ENCODE results near the gene ATP8A1. TPM values are rescaled to one million over a fixed set of nuclear protein-coding genes. Genes with fewer than 3 reads are reported as not detected.

Gene ATP8A1
- total RNA-seq, 1 donor from 2014 or later, result 5.1 TPM

GRCh38 chr4:42364266-42365053 lies 292.4 kb downstream of the ATP8A1 start:
- no peak for DNase-seq (ENCODE audit: low spot score)

GRCh38 chr4:42363614-42364013 lies 293.3 kb downstream of the ATP8A1 start:
- no peak for DNase-seq (ENCODE audit: low spot score)

DNA sequence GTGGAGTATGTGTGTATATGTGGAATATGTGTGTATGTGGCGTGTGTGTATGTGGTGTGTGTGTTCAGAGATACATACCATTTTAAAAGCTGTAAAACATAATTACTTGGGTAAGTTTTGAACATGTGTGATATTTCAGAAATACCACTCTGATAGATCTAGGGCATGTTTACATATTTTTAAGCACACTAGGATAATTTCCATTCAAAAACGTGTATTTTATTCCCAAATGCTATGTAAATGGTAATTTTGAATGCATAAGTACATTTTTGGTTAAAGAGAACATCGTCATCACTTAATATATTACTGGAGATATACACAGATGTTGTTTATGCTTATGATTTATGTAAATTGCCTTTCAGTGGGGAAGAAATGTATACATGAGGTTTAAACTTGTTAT lies 294.3 kb downstream of the ATP8A1 start:
- DNase-seq (ENCODE audit: low spot score), result no peak

GRCh38 chr4:42361456-42361855 lies 295.4 kb downstream of the ATP8A1 start:
- DNase-seq (ENCODE audit: low spot score), result no peak

- DNase-seq (ENCODE audit: low spot score), result no peak
Measured at GRCh38 chr4:42360256-42360669, 296.6 kb downstream of the ATP8A1 start.

DNA sequence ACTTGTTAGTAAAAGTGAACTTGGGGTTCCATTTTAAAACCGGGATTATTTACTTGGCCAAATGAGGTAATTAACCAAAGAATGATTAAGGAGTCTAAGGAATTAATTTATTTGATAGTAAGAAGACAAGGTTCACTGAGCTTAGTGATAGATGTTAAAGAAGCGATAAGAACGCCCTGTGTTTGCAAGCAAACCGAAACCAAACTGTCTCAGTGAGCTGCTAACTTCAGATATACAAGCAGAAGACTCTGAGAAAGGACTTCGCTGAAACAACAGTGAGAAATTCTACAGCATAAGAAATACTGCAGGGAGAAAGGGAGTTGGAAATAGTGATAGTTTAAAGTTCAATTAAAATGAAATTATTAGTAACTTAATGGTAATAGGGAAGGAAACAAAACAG lies 297.2 kb downstream of the ATP8A1 start:
- DNase-seq (ENCODE audit: low spot score), result no peak

Other genes with a start within 250 kb of the ATP8A1 start
- not detected for gene GRXCR1, start 235.6 kb upstream of the ATP8A1 start, total RNA-seq

Data from mucosa of gallbladder (tissue), 1 donor.